WTC11 (cell line): ENCODE data around the gene PHF21B. TPM values are rescaled to one million over a fixed set of nuclear protein-coding genes. Genes with fewer than 3 reads are reported as not detected.

Experiments used
- ATAC-seq: fragments of 200-7000 bp; cut with Tn5 transposase; 2 replicates; pipeline ENCODE4 v1.10.0; 2021; ENCODE audit warnings: mild to moderate bottlenecking, moderate library complexity
- CTCF ChIA-PET: fragments of 300-600 bp; sonication (Branson Sonifier 250); formaldehyde crosslinking; loops from one replicate; lab custom pipeline; 2021; ENCODE audit warnings: antibody characterized with exemption; lab: Charles Lee
- POLR2A ChIA-PET: fragments of 350-600 bp; sonication (Branson Sonifier 250); formaldehyde crosslinking; loops from one replicate; lab custom pipeline; 2021; ENCODE audit warnings: antibody characterized with exemption; lab: Charles Lee
- DNase-seq: peaks from one replicate; pipeline ENCODE4 v3.0.0; 2021; ENCODE audit warnings: low spot score
- H3K27ac Mint-ChIP-seq: 2 replicates; pipeline ENCODE4 v1.8.0; 2021; ENCODE audit warnings: mixed read lengths
- H3K27me3 Mint-ChIP-seq: 2 replicates; pipeline ENCODE4 v1.8.0; 2021; ENCODE audit warnings: low read depth, mild to moderate bottlenecking, moderate library complexity, mixed read lengths
- H3K36me3 Mint-ChIP-seq: 2 replicates; pipeline ENCODE4 v1.8.0; 2021; ENCODE audit warnings: mixed read lengths
- H3K4me1 Mint-ChIP-seq: 2 replicates; pipeline ENCODE4 v1.8.0; 2022; ENCODE audit warnings: mixed read lengths
- H3K4me3 Mint-ChIP-seq: 2 replicates; pipeline ENCODE4 v1.8.0; 2021; ENCODE audit warnings: mild to moderate bottlenecking, moderate library complexity, mixed read lengths
- H3K9me3 Mint-ChIP-seq: 2 replicates; pipeline ENCODE4 v1.8.0; 2021; ENCODE audit warnings: mixed read lengths
- CDX4 ChIP-seq: fragments of 250-450 bp; sonication (Bioruptor Pico); IDR thresholded peaks from 2 replicates; pipeline ENCODE4 v1.9.0; 2021; ENCODE audit warnings: moderate library complexity, mild to moderate bottlenecking, inconsistent platforms, borderline replicate concordance
- E2F5 ChIP-seq: sonication (generic); formaldehyde crosslinking; IDR thresholded peaks from 2 replicates; pipeline ENCODE4 v1.8.1; 2022; ENCODE audit warnings: mild to moderate bottlenecking, moderate library complexity, missing genetic modification reagents
- ELF4 ChIP-seq: sonication (generic); formaldehyde crosslinking; IDR thresholded peaks from 2 replicates; pipeline ENCODE4 v1.8.1; 2022; ENCODE audit warnings: low read depth, mild to moderate bottlenecking, moderate library complexity, missing genetic modification reagents
- EMX1 ChIP-seq: fragments of 250-450 bp; sonication (Bioruptor Pico); IDR thresholded peaks from 2 replicates; pipeline ENCODE4 v1.8.0; 2021; ENCODE audit warnings: mild to moderate bottlenecking
- FOXK1 ChIP-seq: sonication (generic); formaldehyde crosslinking; IDR thresholded peaks from 2 replicates; pipeline ENCODE4 v1.8.0; 2022; ENCODE audit warnings: mild to moderate bottlenecking, moderate library complexity, missing genetic modification reagents
- HMGA2 ChIP-seq: fragments of 250-450 bp; sonication (Bioruptor Pico); IDR thresholded peaks from 2 replicates; pipeline ENCODE4 v1.4.0; 2021; ENCODE audit warnings: mild to moderate bottlenecking, moderate library complexity
- HMGXB4 ChIP-seq: sonication (generic); formaldehyde crosslinking; IDR thresholded peaks from 2 replicates; pipeline ENCODE4 v1.8.1; 2023; ENCODE audit warnings: mild to moderate bottlenecking, moderate library complexity, missing genetic modification reagents
- IRF2 ChIP-seq: sonication (generic); formaldehyde crosslinking; IDR thresholded peaks from 2 replicates; pipeline ENCODE4 v1.8.0; 2022; ENCODE audit warnings: low read depth, missing genetic modification reagents, borderline replicate concordance
- MXD4 ChIP-seq: fragments of 250-450 bp; sonication (Bioruptor Pico); IDR thresholded peaks from 2 replicates; pipeline ENCODE4 v1.8.0; 2021; ENCODE audit warnings: mild to moderate bottlenecking, moderate library complexity, borderline replicate concordance
- SOX15 ChIP-seq: fragments of 250-450 bp; sonication (Bioruptor Pico); IDR thresholded peaks from 2 replicates; pipeline ENCODE4 v1.9.0; 2021; ENCODE audit warnings: mild to moderate bottlenecking
- USF1 ChIP-seq: sonication (generic); formaldehyde crosslinking; IDR thresholded peaks from 2 replicates; pipeline ENCODE4 v1.8.0; 2022; ENCODE audit warnings: mild to moderate bottlenecking, missing genetic modification reagents
- USF2 ChIP-seq: sonication (generic); formaldehyde crosslinking; IDR thresholded peaks from 2 replicates; pipeline ENCODE4 v1.8.1; 2023; ENCODE audit warnings: mild to moderate bottlenecking, missing genetic modification reagents, moderate library complexity
- ZNF219 ChIP-seq: sonication (generic); formaldehyde crosslinking; IDR thresholded peaks from 2 replicates; pipeline ENCODE4 v1.8.0; 2023; ENCODE audit warnings: missing genetic modification reagents, mild to moderate bottlenecking, borderline replicate concordance
- ZNF423 ChIP-seq: fragments of 250-450 bp; sonication (Bioruptor Pico); IDR thresholded peaks from 2 replicates; pipeline ENCODE4 v2.1.2; 2022; ENCODE audit warnings: mild to moderate bottlenecking, moderate library complexity
- ZNF532 ChIP-seq: fragments of 250-450 bp; sonication (Bioruptor Pico); IDR thresholded peaks from 2 replicates; pipeline ENCODE4 v1.9.0; 2021; ENCODE audit warnings: mild to moderate bottlenecking, borderline replicate concordance
- ZSCAN18 ChIP-seq: fragments of 250-450 bp; sonication (Bioruptor Pico); IDR thresholded peaks from 2 replicates; pipeline ENCODE4 v2.1.2; 2022; ENCODE audit warnings: mild to moderate bottlenecking, moderate library complexity
- total RNA-seq: library from RNA; stranded (reverse); gene quantifications from 3 replicates; pipeline ENCODE4 v1.2.3, GENCODE V29; 2021

Gene PHF21B
- total RNA-seq, 1 experiment from 2014 or later, result 107 TPM

- ChIA-PET CTCF (interaction anchor here (0.7 to 1.0 kb wide), 4 partner anchors 9 to 199 kb away, joined by 3 read pairs; no protein-coding TSS in a partner anchor), POLR2A (interaction anchor here (0.6 kb wide), 1 partner anchor 76 kb away, joined by 3 read pairs; no protein-coding TSS in a partner anchor)
- ATAC-seq (no peak), DNase-seq (no peak)
- Mint-ChIP-seq H3K27me3 (no peaks in the 10 kb centered on the region; the same call in 1 of the 2 replicates), H3K27ac (no peak overlapping the region), H3K9me3 (peaks cover 1% of the 10 kb centered on the region; the same call in 1 of the 2 replicates), H3K36me3 (peaks cover 29% of the 10 kb centered on the region), H3K4me3 (no peak overlapping the region), H3K4me1 (peaks cover under 1% of the 10 kb centered on the region; the same call in 1 of the 2 replicates)
- TF ChIP-seq FOXK1 (CRISPR knock-in tag) (no peak), HMGXB4 (CRISPR knock-in tag) (no peak), ZNF423 (CRISPR knock-in tag) (no peak), ZNF219 (CRISPR knock-in tag) (no peak), USF2 (CRISPR knock-in tag) (no peak), USF1 (no peak), IRF2 (no peak), EMX1 (CRISPR knock-in tag) (no peak), CDX4 (CRISPR knock-in tag) (no peak), HMGA2 (CRISPR knock-in tag) (no peak), ELF4 (CRISPR knock-in tag) (no peak), MXD4 (CRISPR knock-in tag) (no peak), SOX15 (CRISPR knock-in tag) (no peak), E2F5 (CRISPR knock-in tag) (no peak), ZSCAN18 (CRISPR knock-in tag) (no peak), ZNF532 (CRISPR knock-in tag) (no peak)
These were observed 126.8 kb downstream of the PHF21B start for GRCh38 chr22:44883011-44883421.
